T follicular helper cell (primary cell): ENCODE results near the gene TRIM68.

ENCODE experiments used
- DNase-seq: peaks from one replicate; pipeline ENCODE4 v3.0.0-alpha.2; 2020; ENCODE audit warnings: low read depth
- total RNA-seq, 2 experiments: gene quantifications; one replicate each; lab custom pipeline; 2026; lab: John Stamatoyannopoulos, UW

The TRIM68 gene, protein sequence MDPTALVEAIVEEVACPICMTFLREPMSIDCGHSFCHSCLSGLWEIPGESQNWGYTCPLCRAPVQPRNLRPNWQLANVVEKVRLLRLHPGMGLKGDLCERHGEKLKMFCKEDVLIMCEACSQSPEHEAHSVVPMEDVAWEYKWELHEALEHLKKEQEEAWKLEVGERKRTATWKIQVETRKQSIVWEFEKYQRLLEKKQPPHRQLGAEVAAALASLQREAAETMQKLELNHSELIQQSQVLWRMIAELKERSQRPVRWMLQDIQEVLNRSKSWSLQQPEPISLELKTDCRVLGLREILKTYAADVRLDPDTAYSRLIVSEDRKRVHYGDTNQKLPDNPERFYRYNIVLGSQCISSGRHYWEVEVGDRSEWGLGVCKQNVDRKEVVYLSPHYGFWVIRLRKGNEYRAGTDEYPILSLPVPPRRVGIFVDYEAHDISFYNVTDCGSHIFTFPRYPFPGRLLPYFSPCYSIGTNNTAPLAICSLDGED
- total RNA-seq, result 14.6 to 29.8 reads per million in 2 experiments

DNA sequence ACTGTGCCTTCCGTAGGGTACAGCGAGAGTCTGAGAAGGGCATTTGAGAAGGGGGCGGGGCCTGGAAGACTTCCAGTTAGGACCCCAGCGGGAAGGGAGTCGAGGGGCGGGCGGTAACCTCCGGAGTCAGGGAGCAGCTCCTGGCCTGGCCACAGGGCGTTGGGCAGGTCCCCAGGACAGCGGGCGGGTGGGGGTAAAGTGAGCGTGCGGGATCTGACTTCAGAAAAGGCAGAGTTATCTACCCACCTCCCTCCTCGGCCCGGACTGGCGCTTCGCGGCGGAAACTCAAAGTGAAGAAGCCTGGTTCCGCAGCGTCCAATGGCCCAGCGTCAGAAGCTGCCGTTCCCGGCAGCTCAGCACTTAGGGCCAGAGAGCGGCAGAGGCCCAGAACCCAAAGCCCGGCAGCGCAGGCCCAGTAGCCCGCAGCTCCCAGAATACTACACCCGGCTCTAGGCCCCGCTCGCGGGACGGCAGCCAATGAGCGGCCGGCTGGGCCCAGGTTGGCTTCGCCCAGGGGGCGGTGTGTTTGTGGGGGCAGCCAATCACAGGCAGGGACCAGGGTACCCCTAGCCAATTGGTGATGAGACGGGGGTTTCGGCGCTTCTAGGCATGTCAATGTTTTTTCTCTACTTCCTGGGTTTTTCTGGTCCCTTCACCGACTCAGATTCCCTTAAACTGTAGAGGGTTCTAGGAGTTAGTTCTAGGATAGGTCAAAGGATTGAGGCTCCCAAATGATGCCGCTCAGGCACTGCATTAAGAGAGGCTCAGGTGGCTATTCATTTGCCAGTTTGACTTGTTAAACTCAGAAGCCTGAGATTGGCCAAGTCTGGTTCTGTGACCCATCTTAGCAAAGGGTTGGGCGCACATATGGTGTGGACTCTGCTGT lies at the start of gene TRIM68:
Gene TRIM68, minus strand, starts transcription at position 451 of the 886 bp plus-strand sequence. CDS start 2,727 bp downstream, outside the sequence.
- DNase-seq, result peak; percentile 91

DNA sequence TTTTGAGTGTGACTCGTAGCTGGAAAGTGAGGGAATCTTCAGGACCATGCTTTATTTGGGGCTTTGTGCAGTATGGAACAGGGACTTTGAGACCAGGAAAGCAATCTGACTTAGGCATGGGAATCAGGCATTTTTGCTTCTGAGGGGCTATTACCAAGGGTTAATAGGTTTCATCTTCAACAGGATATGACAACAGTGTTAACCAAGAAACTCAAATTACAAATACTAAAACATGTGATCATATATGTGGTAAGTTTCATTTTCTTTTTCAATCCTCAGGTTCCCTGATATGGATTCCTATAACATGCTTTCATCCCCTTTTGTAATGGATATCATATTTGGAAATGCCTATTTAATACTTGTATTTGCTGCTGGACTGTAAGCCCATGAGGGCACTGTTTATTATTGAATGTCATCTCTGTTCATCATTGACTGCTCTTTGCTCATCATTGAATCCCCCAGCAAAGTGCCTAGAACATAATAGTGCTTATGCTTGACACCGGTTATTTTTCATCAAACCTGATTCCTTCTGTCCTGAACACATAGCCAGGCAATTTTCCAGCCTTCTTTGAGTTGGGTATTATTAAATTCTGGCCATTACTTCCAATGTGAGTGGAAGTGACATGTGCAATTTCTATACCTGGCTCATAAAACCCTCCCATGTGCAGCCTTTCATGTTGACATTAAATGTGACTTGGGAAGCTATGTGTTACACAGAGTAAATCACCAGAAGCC lies 46.8 kb upstream of the TRIM68 start:
- no peak for DNase-seq

DNA sequence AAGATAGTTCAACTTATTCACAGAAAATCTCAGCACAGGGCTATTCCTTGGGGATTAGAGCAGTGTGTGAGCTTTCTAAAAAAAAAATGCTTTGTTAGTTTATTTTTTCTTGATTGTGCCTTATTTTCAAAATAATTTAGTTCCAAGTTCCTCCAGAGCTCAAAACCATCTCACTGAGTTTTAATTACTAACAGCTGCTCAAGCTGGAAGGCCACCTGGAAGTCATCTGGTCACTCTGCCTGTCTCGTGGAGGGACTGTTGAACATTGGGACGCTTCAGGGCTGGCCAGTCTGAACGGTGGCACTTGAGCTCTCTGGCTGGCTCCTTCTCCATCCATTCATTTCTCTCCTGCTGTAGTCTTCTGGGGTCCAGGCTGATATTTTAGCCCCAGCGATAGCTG lies 39.7 kb upstream of the TRIM68 start:
- no peak for DNase-seq

DNA sequence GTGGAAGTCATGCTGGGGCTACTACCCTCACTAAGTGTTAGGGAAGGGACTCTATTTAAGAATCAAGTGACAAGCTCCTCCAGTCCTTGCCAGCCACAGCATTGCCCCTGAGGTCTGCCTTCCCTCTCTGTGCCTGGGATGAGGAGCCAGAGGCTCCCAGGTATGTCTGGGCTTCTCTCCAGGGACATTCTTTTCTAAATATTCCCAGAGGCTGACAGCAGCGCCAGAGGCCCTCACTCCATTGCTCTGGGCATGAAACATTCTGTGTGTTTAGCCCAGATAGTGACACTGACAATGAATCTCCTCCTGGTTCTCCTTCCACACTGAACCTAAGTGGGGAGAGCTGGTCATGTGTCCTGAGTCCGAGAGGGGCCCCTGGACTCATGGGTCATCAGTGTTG lies 37.9 kb upstream of the TRIM68 start:
- DNase-seq, result no peak

DNA sequence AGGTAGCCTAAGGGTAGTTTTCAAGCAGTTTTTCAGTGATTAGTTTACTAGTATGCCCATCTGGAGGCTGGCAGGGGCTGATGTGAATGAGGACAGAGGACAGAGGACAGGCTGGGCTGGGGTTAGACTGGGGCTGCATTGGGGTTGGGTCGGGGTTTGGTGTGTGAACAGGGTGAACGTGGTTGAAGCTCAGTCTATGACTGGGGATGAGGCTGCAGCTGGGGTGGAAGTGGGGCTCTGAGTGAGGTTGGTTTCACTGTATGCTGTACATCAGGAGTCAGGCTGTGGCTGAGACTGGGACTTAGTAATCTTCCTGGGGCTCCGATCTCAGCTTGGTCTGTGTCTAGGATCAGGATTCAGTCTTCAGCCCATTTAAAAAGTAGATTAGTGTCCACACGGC lies 36.2 kb upstream of the TRIM68 start:
- DNase-seq, result no peak

DNA sequence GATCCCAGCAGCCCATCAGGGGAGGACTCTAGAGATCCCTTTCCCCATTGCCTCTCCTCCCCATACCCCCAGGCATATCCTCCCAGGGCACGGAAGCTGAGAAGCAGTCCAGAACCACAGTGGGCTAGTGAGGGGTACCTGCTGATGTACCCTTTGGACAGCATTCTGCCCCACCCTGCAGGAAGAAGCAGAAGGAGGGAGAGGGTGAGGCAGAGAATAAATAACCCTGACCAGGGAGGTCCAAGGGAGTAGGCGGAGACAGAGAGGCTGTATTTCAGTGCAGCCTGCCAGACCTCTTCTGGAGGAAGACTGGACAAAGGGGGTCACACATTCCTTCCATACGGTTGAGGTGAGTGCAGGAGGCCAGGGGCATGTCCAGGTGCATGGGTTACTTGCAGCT lies 35.7 kb upstream of the TRIM68 start, which contains the start of gene OR51E1:
Gene OR51E1, plus strand, starts transcription at position 301 of the 400 bp plus-strand sequence. CDS start 8,545 bp downstream, outside the sequence.
- no peak for DNase-seq

DNA sequence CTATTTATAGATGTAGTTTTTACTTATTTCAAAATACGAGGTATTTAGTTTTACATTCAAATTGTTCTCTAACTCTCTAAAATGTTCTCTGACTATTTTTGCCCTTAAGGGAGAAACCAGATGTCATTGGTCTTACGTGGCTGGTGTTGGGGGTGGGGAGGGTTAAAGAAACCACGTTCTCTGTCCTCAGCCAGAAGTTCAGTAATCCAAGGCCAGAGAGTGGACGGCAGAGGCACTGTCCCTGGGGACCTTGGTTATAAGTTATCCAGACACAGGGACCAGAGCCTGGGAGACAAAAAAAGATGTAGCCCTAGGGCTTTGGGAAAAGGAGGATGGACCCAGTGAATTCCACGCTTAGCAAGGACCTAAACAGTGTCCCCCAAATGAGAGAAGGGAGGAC lies 35.0 kb upstream of the TRIM68 start:
- no peak for DNase-seq

DNA sequence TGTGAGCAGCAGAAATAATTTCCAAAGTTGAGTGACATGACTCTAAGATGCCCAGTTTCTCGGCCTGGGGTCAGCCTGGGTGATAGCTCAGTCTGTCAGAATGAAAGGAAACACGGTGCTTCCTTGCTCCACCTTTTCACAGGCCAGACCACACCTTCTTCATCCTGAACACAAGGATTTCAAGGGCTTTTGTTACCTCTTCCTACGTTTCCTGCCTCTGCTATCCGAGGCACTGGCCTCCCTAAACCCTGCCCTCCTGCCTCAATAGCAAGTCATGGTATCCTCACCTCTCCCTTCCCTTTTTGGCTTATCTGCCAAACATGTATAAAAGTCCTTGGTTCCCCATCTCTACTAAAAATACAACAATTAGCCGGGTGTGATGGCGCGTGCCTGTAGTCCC lies 34.0 kb upstream of the TRIM68 start:
- DNase-seq, result no peak

DNA sequence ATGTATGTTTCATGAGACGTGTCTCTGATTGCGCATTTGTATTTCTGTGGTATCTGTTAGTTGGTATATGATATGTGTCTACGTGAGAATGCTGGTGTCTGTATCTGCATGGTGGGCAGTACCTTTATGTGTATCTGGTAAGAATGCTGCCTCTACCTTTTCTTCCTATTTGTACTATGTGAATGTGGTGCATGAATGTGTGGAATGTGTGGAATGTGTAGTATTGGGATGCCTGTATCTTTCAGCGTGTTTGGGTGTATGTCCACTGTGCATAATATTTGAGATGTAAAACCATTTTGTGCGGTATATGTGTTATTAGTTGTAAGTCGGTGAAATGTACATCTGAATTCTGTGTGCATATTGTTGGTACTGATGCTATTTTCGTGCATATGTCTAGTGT lies 33.5 kb upstream of the TRIM68 start:
- DNase-seq, result no peak

DNA sequence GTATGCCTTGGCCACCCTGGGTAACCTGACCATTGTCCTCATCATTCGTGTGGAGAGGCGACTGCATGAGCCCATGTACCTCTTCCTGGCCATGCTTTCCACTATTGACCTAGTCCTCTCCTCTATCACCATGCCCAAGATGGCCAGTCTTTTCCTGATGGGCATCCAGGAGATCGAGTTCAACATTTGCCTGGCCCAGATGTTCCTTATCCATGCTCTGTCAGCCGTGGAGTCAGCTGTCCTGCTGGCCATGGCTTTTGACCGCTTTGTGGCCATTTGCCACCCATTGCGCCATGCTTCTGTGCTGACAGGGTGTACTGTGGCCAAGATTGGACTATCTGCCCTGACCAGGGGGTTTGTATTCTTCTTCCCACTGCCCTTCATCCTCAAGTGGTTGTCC lies 31.9 kb upstream of the TRIM68 start:
- DNase-seq, result no peak

DNA sequence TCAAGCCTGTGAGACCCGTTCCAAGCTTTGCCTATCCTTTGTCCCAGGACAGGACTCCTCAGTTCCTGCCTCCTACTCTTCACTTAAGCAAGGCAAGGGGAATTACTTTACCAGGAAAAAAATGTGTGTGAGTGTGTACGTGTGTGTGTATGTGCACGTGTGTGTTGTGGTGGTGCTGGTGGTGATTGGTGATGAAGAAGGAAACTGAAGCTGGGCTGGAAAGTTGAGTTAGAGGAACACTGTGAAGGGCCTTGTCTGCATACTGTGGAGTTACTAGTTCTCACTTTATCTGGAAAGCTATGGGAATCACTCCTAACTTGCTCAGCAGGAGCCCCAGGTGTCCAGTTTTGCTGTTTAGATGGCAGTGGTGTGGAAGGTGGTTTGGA lies 29.6 kb upstream of the TRIM68 start:
- no peak for DNase-seq

DNA sequence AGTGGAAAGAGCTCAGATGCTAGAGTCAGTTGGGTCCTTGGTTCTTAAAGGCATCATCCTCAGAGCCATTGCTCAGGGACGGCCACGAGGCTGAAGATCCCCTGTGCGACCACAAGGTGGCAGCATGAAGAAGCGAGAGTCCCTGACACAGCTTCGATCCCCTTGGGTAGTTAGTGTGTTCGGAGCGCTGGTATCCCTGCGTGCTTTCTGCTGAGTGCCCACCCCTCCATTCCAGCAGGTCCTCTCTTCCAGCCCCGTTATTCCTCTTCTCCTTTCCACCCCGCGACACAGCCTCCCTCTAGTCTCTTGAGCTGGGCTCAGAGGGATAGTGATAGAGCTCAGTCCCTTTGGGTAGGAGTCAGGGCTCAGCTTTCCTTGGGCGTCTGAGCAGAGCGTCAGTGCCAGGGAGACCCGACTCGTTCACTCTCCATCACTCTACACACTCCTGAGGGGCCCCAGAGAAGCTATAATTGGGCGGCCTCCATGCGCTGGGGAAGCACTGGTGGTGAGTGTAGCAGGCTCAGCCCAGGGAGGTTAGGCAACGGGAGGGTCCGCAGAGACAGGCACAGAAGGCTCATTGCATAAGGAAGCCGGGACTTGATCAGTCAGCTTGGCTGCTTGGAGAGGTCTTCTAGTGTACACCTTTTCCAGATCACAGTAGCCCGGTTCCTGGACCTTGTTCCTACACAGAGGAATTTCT lies 29.1 kb upstream of the TRIM68 start, which contains the start of gene OR51D1:
Gene OR51D1, plus strand, starts transcription at position 516 of the 700 bp plus-strand sequence. CDS start 2,314 bp downstream, outside the sequence.
- peak; percentile 50 for DNase-seq

DNA sequence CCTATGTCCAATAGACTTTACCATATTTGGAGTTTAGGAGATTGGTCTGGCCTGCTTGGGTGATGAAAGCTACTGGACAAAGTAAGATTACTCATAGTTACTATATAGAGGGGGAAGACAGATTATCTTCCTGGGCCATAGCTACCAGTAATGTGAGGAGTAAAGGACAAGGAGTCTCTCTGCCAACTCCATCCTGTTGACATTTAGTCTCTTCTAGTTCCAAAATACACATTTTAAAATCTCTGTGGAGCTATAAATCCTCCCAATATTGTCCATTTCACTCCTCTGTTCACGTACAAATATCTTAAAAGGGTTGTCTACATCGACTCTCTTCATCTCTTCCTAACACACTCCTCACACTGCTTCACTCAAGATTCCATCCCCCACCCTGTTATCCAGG lies 28.1 kb upstream of the TRIM68 start:
- DNase-seq, result no peak

DNA sequence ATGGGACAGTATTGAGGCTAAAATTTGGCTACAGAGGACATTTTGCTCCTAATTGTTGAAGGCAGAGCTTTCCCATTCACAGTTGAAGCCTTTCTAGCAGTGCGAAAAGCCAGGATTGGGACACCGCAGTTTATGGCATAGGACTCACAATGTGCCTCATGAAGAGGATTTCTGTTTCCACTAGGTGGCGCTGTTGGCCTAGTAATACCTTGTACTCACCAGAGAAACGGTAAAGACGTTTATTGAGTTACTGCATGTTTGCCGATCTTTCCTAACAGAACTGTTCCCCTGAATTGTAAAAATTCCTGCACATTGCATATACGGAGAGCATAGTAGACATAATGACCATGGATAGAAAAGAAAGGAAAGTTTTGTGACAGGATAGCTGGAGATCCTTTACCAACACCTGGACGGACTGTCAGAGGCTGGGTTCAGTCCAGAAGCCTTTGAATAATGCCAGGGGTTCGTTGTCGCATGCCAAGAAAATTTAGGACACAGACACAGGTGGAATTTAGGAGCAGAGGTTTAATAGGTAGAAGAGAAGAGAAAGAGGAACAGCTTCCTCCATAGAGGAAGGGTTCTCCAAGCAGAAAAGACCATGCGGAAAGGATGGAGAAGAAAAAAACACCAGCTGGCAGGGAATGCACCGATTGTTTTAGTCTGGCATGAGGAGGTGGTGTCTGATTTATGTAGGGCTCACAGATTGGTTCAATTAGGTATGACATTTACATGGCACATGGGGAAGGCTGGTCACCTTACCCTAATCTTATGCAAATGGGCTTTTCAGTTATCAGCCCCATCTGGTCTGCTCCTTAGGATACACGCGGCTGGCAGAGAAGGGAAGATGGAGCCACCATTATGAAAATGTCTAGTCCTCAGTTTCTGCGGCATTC lies 18.4 kb upstream of the TRIM68 start:
- DNase-seq, result peak; percentile 16

DNA sequence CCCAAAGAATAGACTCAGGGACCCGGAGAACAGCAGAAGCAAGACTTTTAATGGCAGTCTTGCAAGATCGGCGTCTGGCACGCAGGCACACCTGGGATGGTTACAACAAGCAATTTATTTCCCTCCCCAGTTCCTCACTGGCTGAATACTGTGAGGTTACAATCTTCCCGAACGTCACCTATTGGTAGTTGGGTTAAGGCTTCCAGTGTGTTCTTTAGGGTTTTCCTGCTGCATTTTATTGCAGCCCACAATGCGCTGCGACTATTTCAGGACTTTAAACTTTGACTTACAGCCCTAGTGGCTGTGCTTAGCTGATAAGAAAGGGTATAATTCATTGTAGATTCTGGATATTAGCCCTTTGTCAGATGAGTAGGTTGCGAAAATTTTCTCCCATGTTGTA lies 11.5 kb upstream of the TRIM68 start:
- DNase-seq, result no peak

DNA sequence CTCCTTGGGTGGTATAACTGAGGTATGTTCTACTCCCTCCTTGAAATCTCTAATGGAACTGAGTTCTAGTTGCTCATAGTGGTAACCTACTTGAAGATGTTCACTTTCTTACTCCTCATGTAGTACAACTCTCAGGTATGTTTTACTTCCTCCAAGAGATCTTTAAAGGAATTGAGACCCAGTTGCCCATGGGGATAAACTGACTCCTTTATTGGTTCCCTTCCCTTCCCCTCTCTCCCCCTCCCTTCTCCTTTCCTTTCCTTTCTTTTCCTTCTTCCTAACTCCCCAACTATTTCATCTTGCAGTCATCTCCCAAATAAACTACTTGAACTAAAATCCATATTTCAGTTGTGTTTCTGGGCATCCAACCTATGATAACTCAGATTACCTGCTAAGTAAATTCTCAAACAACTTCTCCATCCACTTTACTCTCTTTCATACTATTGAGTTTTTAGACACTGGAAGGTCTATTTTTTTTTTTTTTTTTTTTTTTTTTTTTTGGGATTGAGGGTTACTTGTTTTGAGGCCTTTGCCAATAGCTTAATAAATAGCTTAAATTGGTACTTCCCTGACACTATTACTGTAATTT lies 7.9 kb upstream of the TRIM68 start:
- no peak for DNase-seq

DNA sequence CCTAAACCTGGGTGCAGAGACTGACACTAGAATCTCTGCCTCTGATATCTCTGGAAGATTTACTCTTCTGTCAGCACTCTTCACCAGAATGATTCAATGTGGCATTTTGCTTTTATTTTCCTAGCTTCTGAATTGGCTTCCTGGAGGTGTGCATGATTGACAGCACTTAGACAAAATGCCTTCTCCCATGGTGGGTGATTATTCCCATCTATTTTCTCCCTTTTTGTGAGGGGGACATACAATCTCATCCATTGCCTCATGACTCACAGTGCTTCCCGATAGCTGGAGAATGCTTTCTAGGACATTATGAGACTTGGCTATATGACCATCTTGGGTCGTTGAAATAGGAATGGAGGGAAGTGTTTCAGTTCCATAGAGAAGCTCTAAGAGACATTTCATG lies 4.0 kb upstream of the TRIM68 start:
- DNase-seq, result no peak

DNA sequence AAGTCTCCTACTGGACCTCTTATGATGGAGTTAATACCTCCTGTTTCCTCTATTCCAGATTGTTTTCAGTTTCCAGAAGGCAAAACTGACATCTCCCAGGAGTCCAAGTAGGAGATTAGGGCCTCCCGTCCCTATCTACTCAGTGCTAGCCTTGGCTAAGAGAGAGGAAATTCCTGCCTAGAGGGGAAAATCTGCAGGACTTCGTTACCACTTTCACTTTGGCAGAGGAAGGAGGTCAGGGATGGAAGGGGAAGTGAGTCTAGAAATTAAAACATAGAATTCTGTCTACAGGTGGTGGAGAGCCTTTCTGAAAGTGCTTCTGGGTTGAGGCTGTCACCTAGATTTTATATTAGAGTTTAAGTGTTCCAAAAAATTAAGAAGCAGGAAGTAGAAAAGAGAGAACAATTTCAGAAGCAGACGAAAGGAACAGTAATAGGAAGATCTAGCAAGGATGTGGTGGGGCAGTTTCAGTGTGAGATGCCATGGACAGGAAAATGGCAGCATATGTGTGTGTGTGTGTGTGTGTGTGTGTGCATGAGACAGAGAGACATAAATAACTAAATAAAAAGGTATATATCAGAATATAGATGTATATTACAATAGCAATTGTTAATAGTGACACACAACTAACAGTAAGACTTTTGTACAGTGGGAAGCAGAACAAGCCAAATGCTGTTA lies 2.4 kb upstream of the TRIM68 start:
- no peak for DNase-seq

DNA sequence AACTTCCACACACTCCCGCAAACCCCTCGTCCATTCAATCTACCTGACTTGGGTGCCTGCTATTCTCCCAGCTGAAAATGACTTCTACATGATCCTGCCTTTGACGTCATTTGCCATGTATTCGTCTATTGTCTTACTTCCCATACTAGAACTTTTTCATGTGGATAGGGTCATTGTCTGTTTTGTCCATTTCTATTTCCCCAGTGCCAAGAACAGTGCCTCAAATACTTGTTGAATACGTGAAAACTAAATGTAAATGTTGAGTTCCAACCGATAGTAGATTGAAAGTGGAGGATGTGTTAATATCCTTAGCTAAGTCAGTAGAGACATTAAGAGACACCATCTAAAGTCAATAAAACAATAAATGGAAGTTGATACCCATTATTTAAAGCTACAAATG lies 935 bp downstream of the TRIM68 start:
- no peak for DNase-seq
